ENCODE results near the gene HIRA.
"Not testable (repeated sequence)": the region's sequence is repeated elsewhere in the genome, so short reads cannot be mapped to it uniquely, and the experiment has no call there.

HIRA gene

GRCh38 chr22:19319281-19319680, 112.3 kb downstream of the HIRA start:
- no peak for TF ChIP-seq CTCF (IDR thresholded peaks at IDR 0.05)
- DNase-seq: no peak
- Histone ChIP-seq H3K4me3 (no peak overlapping the region), H3K27ac (no peak overlapping the region), H3K9me3 (peaks cover 0 to 38% (median 37%) of the 10 kb centered on the region in 3 donors), H3K4me1 (no peaks in the 10 kb centered on the region), H3K36me3 (no peaks in the 10 kb centered on the region), H3K27me3 (no peaks in the 10 kb centered on the region)
- intact Hi-C loops (cut with DNase I; ENCODE audit: low total_unique reads): loop anchor here (10.0 kb wide), 1 partner anchor 1594 kb away; no protein-coding TSS in a partner anchor

GRCh38 chr22:19317865-19318264, 113.7 kb downstream of the HIRA start:
- Histone ChIP-seq H3K27me3 (no peaks in the 10 kb centered on the region), H3K4me1 (no peaks in the 10 kb centered on the region), H3K9me3 (peaks cover 0 to 37% (median 30%) of the 10 kb centered on the region in 3 donors), H3K27ac (no peak overlapping the region), H3K4me3 (no peak overlapping the region), H3K36me3 (no peaks in the 10 kb centered on the region)
- intact Hi-C loops (cut with DNase I; ENCODE audit: low total_unique reads): loop anchor here (10.0 kb wide), 1 partner anchor 1593 kb away; no protein-coding TSS in a partner anchor
- no peak for TF ChIP-seq CTCF (IDR thresholded peaks at IDR 0.05)
- no peak for DNase-seq

- no peak overlapping the region for H3K4me3 ChIP-seq
- TF ChIP-seq CTCF (IDR thresholded peaks at IDR 0.05): no peak
- no peaks in the 10 kb centered on the region for H3K36me3 ChIP-seq
- H3K27me3 ChIP-seq: no peaks in the 10 kb centered on the region
- H3K4me1 ChIP-seq: no peaks in the 10 kb centered on the region
- no peaks in the 10 kb centered on the region for H3K9me3 ChIP-seq
- DNase-seq: no peak
- no peak overlapping the region for H3K27ac ChIP-seq
- intact Hi-C loops (cut with DNase I; ENCODE audit: low total_unique reads): no loop called here
Measured at GRCh38 chr22:19307872-19308271, 123.7 kb downstream of the HIRA start.

- H3K4me3 ChIP-seq; intact Hi-C loops (cut with DNase I; ENCODE audit: low total_unique reads); DNase-seq; H3K36me3 ChIP-seq; H3K4me1 ChIP-seq; H3K27ac ChIP-seq; H3K9me3 ChIP-seq; H3K27me3 ChIP-seq: not testable (repeated sequence)
Measured at GRCh38 chr22:19306535-19306934, 125.0 kb downstream of the HIRA start.

GRCh38 chr22:19304547-19304946, 127.0 kb downstream of the HIRA start:
- H3K27me3 ChIP-seq: no peaks in the 10 kb centered on the region
- no peak overlapping the region for H3K27ac ChIP-seq
- TF ChIP-seq CTCF (IDR thresholded peaks at IDR 0.05): no peak
- H3K36me3 ChIP-seq: no peaks in the 10 kb centered on the region
- intact Hi-C loops (cut with DNase I; ENCODE audit: low total_unique reads): no loop called here
- H3K4me3 ChIP-seq: no peak overlapping the region
- no peaks in the 10 kb centered on the region for H3K9me3 ChIP-seq
- no peak for DNase-seq
- no peaks in the 10 kb centered on the region for H3K4me1 ChIP-seq

- intact Hi-C loops (cut with DNase I; ENCODE audit: low total_unique reads): no loop called here
- H3K36me3 ChIP-seq: no peaks in the 10 kb centered on the region
- H3K27me3 ChIP-seq: no peaks in the 10 kb centered on the region
- no peaks in the 10 kb centered on the region for H3K4me1 ChIP-seq
- no peaks in the 10 kb centered on the region for H3K9me3 ChIP-seq
- no peak for DNase-seq
- TF ChIP-seq CTCF (IDR thresholded peaks at IDR 0.05): no peak
- H3K27ac ChIP-seq: no peak overlapping the region
- H3K4me3 ChIP-seq: no peak overlapping the region
Measured at GRCh38 chr22:19303785-19304184, 127.7 kb downstream of the HIRA start.

Measured in tibial artery (tissue), 4 donors.